Measurements from ENCODE around the gene FAM107A.

FAM107A gene

DNA sequence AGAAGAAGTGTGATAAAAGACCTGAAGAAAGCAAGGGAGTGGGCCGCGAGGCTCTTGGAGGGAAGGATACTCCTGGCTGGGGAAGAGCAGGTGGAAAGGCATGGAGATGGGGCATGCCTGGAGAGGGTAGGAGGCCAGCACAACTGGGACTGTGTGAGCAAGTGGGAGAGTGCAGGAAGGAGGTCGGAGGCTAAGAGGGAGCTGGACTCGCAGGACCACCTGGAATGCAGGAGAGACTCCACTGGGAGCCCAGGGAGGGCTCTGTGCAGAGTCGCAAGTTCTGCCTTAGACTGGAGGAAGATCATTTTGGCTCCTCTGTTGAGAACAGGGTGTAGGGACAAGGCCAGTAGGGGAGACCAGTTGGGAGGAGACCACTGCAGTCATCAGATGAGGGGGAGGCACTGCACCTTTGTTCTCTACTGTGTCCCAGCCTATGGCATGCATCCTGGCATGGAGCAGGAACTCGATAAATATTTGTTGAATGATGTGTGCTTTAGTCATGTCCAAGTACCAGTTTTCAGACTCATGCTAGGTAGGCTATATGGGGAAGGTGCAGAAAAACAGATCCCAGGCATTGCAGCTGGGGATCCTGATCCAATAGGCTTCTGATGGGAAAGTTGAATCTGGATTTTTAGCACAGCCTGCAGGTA, 13.7 kb downstream of the FAM107A start:
- no peak overlapping the region for H3K4me3 ChIP-seq (ENCODE audit: low read length)
- DNase-seq (ENCODE audit: low read depth): no peak
- TF ChIP-seq, protein P1, sequence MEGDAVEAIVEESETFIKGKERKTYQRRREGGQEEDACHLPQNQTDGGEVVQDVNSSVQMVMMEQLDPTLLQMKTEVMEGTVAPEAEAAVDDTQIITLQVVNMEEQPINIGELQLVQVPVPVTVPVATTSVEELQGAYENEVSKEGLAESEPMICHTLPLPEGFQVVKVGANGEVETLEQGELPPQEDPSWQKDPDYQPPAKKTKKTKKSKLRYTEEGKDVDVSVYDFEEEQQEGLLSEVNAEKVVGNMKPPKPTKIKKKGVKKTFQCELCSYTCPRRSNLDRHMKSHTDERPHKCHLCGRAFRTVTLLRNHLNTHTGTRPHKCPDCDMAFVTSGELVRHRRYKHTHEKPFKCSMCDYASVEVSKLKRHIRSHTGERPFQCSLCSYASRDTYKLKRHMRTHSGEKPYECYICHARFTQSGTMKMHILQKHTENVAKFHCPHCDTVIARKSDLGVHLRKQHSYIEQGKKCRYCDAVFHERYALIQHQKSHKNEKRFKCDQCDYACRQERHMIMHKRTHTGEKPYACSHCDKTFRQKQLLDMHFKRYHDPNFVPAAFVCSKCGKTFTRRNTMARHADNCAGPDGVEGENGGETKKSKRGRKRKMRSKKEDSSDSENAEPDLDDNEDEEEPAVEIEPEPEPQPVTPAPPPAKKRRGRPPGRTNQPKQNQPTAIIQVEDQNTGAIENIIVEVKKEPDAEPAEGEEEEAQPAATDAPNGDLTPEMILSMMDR (conservative IDR thresholded peaks at IDR 0.05; ENCODE audit: low read depth, low read length): no peak

DNA sequence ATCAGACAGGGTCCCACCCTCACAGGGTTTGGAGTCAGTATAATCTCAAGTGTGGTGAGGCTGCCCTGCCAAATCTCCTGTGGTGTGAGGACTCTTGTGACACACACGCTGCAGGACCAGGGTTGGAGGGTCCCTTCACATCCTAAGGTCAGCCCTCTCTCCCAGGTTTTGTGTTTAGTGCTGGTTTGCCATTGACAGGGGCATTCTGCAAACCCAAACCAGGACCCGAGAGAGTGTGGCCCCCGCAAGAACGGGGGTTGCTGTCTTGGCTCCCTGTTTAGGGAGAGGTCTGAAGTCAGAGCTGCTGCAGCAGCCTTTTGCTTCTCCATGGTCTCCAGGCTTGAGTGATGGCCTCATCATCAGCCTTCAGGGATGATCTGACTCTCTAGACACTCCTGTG, 14.7 kb downstream of the FAM107A start:
- H3K4me3 ChIP-seq (ENCODE audit: low read length): no peak overlapping the region
- TF ChIP-seq, protein P1 (conservative IDR thresholded peaks at IDR 0.05; ENCODE audit: low read depth, low read length): no peak

GRCh38 chr3:58560771-58561311, 16.4 kb downstream of the FAM107A start:
- no peak overlapping the region for H3K4me3 ChIP-seq (ENCODE audit: low read length)
- TF ChIP-seq, protein P1 (conservative IDR thresholded peaks at IDR 0.05; ENCODE audit: low read depth, low read length): peak; percentile 68
- DNase-seq (ENCODE audit: low read depth): peak; percentile 96

More for the DNA sequence above, 14.7 kb downstream of the FAM107A start:
- DNase-seq (ENCODE audit: low read depth): no peak

DNA sequence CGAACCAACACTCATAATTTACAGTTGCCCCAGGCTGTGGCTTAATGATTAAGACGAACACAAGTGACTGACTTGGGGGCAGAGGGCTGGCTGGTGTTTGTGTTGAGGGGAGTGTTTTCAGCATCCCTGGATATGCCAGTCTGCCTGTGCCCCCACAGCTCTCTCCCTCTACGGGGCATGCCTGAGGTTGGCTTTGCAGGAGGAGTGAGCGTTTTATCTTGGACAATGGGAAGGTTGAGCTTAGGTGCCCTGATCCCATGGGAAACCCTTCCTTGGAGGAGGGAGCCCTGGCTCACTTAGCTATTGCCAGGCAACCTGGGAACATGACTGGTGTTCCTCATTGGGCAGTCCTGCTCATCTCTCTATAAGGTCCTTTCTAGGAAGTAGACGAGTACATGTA, 17.6 kb downstream of the FAM107A start:
- no peak overlapping the region for H3K4me3 ChIP-seq (ENCODE audit: low read length)
- TF ChIP-seq, protein P1 (conservative IDR thresholded peaks at IDR 0.05; ENCODE audit: low read depth, low read length): no peak
- DNase-seq (ENCODE audit: low read depth): no peak

DNA sequence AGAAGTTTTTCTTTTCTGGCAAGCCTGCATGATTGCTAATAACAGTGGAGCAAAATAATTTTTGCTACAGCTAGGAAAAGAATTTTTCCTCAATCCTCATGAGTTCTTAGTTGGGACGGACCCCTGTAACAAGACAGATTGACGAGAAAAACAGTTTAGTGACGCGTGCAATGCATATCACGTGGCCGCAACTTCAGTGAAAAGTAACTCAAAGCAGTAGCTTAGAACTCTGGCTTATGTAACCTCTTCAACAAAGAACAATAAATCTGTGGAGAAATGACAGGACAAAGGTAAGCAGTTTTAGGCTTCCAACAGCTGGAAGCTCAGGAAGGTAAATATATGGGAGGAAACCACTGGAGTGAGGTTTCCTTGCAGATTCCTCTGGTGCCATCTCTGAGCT, 19.7 kb downstream of the FAM107A start:
- TF ChIP-seq, protein P1 (conservative IDR thresholded peaks at IDR 0.05; ENCODE audit: low read depth, low read length): no peak
- DNase-seq (ENCODE audit: low read depth): no peak
- no peak overlapping the region for H3K4me3 ChIP-seq (ENCODE audit: low read length)

- no peak for DNase-seq (ENCODE audit: low read depth)
- no peak overlapping the region for H3K4me3 ChIP-seq (ENCODE audit: low read length)
- TF ChIP-seq, protein P1 (conservative IDR thresholded peaks at IDR 0.05; ENCODE audit: low read depth, low read length): no peak
Measured at GRCh38 chr3:58556761-58557221, 20.4 kb downstream of the FAM107A start.

GRCh38 chr3:58556001-58556400, 21.2 kb downstream of the FAM107A start:
- DNase-seq (ENCODE audit: low read depth): no peak
- no peak overlapping the region for H3K4me3 ChIP-seq (ENCODE audit: low read length)
- TF ChIP-seq, protein P1 (conservative IDR thresholded peaks at IDR 0.05; ENCODE audit: low read depth, low read length): no peak
